Osteocyte (in vitro differentiated cells): ENCODE measurements around the gene GSTA1. TPM values are rescaled to one million over a fixed set of nuclear protein-coding genes. Genes with fewer than 3 reads are reported as not detected.
"Not testable (repeated sequence)": the region's sequence is repeated elsewhere in the genome, so short reads cannot be mapped to it uniquely, and the experiment has no call there.

Experiments
- DNase-seq: peaks from one replicate; pipeline ENCODE4 v3.0.0; 2021; ENCODE audit warnings: mixed read lengths; ENCODE audit not compliant: unreplicated experiment; ENCODE audit errors: extremely low spot score
- H3K27ac Mint-ChIP-seq: one replicate; pipeline ENCODE4 v1.8.0; 2021; ENCODE audit warnings: mild to moderate bottlenecking, mixed read lengths; ENCODE audit not compliant: unreplicated experiment
- H3K27me3 Mint-ChIP-seq: one replicate; pipeline ENCODE4 v1.8.0; 2021; ENCODE audit warnings: mixed read lengths; ENCODE audit not compliant: unreplicated experiment
- H3K36me3 Mint-ChIP-seq: one replicate; pipeline ENCODE4 v1.8.0; 2021; ENCODE audit warnings: mixed read lengths; ENCODE audit not compliant: unreplicated experiment
- H3K4me1 Mint-ChIP-seq: one replicate; pipeline ENCODE4 v1.8.0; 2021; ENCODE audit warnings: mixed read lengths; ENCODE audit not compliant: unreplicated experiment
- H3K4me3 Mint-ChIP-seq: one replicate; pipeline ENCODE4 v1.8.0; 2021; ENCODE audit warnings: mild to moderate bottlenecking, moderate library complexity, mixed read lengths; ENCODE audit not compliant: unreplicated experiment
- H3K9me3 Mint-ChIP-seq: one replicate; pipeline ENCODE4 v1.8.0; 2021; ENCODE audit warnings: mixed read lengths; ENCODE audit not compliant: unreplicated experiment
- total RNA-seq: library from RNA; stranded (reverse); gene quantifications from 2 replicates; pipeline ENCODE4 v1.2.1, GENCODE V29; 2021
- TF ChIP-seq, protein P1 (sequence below): fragments of 200-600 bp; sonication (generic); IDR thresholded peaks from 2 replicates; pipeline ENCODE4 v1.5.0; 2021; ENCODE audit warnings: antibody characterized with exemption, mild to moderate bottlenecking, moderate library complexity

GSTA1 gene
- total RNA-seq, 1 donor from 2014 or later = not detected

- no peaks in the 10 kb centered on the region for H3K27me3 Mint-ChIP-seq
- TF ChIP-seq, protein P1, sequence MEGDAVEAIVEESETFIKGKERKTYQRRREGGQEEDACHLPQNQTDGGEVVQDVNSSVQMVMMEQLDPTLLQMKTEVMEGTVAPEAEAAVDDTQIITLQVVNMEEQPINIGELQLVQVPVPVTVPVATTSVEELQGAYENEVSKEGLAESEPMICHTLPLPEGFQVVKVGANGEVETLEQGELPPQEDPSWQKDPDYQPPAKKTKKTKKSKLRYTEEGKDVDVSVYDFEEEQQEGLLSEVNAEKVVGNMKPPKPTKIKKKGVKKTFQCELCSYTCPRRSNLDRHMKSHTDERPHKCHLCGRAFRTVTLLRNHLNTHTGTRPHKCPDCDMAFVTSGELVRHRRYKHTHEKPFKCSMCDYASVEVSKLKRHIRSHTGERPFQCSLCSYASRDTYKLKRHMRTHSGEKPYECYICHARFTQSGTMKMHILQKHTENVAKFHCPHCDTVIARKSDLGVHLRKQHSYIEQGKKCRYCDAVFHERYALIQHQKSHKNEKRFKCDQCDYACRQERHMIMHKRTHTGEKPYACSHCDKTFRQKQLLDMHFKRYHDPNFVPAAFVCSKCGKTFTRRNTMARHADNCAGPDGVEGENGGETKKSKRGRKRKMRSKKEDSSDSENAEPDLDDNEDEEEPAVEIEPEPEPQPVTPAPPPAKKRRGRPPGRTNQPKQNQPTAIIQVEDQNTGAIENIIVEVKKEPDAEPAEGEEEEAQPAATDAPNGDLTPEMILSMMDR = no peak
- no peak overlapping the region for H3K27ac Mint-ChIP-seq
- H3K36me3 Mint-ChIP-seq = no peaks in the 10 kb centered on the region
- H3K4me3 Mint-ChIP-seq = no peak overlapping the region
- H3K4me1 Mint-ChIP-seq = no peaks in the 10 kb centered on the region
- H3K9me3 Mint-ChIP-seq = peaks cover 7% of the 10 kb centered on the region
- DNase-seq = no peak
Observed at GRCh38 chr6:52788478-52788877, 15.1 kb downstream of the GSTA1 start.

GRCh38 chr6:52787917-52788316, 15.7 kb downstream of the GSTA1 start:
- no peak overlapping the region for H3K4me3 Mint-ChIP-seq
- H3K36me3 Mint-ChIP-seq = no peaks in the 10 kb centered on the region
- DNase-seq = no peak
- H3K27me3 Mint-ChIP-seq = no peaks in the 10 kb centered on the region
- peaks cover 7% of the 10 kb centered on the region for H3K9me3 Mint-ChIP-seq
- no peak overlapping the region for H3K27ac Mint-ChIP-seq
- H3K4me1 Mint-ChIP-seq = no peaks in the 10 kb centered on the region
- TF ChIP-seq, protein P1 = no peak

DNA sequence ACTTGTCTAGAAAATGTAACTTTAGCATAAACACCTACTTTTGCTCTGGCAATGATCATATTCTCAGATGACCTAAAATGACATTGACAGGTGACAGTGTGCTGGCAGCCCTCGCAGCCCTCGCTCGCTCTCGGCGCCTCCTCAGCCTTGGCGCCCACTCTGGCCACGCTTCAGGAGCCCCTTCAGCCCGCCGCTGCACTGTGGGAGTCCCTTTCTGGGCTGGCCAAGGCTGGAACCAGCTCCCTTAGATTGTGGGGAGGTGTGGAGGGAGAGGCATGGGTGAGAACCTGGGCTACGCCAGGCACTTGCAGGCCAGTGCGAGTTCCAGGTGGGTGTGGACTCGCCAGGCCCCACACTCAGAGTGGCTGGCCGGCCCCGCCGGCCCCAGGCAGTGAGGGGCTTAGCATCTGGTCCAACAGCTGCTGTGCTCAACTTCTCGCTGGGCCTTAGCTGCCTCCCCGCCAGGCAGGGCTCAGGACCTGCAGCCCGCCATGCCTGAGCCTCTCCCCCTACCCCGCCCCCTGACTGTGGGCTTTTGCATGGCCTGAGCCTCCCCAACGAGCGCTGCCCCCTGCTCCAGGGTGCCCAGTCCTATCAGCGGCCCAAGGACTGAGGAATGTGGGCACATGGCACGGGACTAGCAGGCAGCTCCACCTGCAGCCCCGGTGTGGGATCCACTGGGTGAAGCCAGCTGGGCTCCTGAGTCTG, 17.2 kb downstream of the GSTA1 start:
- Mint-ChIP-seq H3K27me3 (no peaks in the 10 kb centered on the region), H3K27ac (no peak overlapping the region), H3K36me3 (no peaks in the 10 kb centered on the region), H3K4me3 (no peak overlapping the region), H3K9me3 (no peaks in the 10 kb centered on the region), H3K4me1 (no peaks in the 10 kb centered on the region)
- DNase-seq = no peak
- TF ChIP-seq, protein P1 = no peak

GRCh38 chr6:52782696-52783274, 20.8 kb downstream of the GSTA1 start:
- H3K27me3 Mint-ChIP-seq, DNase-seq, H3K4me3 Mint-ChIP-seq, H3K9me3 Mint-ChIP-seq, H3K27ac Mint-ChIP-seq, H3K4me1 Mint-ChIP-seq, H3K36me3 Mint-ChIP-seq: not testable (repeated sequence)

- not testable (repeated sequence) for H3K9me3 Mint-ChIP-seq, H3K27ac Mint-ChIP-seq, H3K4me1 Mint-ChIP-seq, H3K4me3 Mint-ChIP-seq, DNase-seq, H3K27me3 Mint-ChIP-seq, H3K36me3 Mint-ChIP-seq
Observed at GRCh38 chr6:52782209-52782608, 21.4 kb downstream of the GSTA1 start.

DNA sequence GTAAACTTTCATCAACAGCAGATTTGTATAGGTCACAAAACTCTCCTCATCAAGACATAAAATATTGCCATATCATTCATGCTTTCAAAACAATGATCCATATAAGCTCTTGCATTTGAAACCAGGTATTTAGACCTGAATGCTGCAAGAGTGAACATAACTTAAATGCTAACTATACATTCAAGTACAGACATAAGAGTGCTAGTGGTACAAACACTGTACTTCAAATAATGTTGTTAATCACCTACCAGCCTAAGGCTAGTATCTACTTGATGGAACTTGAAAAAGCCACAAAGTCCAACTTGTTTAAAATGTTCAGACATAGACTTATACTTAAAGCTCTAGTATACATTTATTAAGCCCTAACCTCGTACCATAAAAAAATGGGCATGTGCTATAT, 24.4 kb downstream of the GSTA1 start:
- Mint-ChIP-seq H3K9me3 (no peaks in the 10 kb centered on the region), H3K27me3 (peaks cover 16% of the 10 kb centered on the region), H3K4me1 (no peaks in the 10 kb centered on the region), H3K4me3 (no peak overlapping the region), H3K27ac (no peak overlapping the region), H3K36me3 (no peaks in the 10 kb centered on the region)
- DNase-seq = no peak
- TF ChIP-seq, protein P1 = no peak

DNA sequence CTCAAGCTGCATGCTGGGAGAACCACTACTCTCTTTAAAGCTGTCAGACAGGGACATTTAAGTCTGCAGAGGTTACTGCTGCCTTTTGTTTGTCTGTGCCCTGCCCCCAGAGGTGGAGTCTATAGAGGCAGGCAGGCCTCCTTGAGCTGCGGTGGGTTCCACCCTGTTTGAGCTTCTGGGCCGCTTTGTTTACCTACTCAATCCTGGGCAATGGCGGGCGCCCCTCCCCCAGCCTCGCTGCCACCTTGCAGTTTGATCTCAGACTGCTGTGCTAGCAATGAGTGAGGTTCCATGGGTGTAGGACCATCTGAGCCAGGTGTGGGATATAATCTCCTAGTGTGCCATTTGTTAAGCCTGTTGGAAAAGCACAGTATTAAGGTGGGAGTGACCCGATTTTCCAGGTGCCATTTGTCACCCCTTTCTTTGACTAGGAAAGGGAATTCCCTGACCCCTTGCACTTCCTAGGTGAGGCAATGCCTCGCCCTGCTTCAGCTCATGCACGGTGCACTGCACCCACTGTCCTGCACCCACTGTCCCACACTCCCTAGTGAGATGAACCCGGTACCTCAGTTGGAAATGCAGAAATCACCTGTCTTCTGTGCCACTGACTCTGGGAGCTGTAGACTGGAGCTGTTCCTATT, 26.8 kb downstream of the GSTA1 start:
- H3K36me3 Mint-ChIP-seq, DNase-seq, H3K4me3 Mint-ChIP-seq, H3K9me3 Mint-ChIP-seq, H3K4me1 Mint-ChIP-seq, H3K27ac Mint-ChIP-seq: not testable (repeated sequence)
- H3K27me3 Mint-ChIP-seq = peaks cover 21% of the 10 kb centered on the region

DNA sequence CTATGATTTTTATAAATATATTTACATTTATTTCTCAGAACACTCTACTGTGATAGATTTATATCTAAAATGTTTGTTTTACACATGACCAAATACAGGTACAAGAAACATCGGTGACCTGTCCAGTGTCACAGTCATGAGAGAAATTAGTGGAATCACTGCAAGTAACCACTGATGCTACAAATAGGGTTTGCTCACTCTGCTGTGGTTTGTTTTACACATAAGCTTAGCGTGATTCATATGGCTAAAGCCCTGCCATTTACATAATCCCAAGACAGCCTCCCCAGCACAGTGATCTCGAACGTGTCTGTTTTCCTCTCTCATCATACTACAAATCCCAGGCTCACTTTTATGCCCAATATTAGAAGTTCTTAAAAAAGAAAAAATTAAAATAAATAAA, 34.2 kb downstream of the GSTA1 start:
- H3K36me3 Mint-ChIP-seq, H3K4me1 Mint-ChIP-seq, DNase-seq, H3K4me3 Mint-ChIP-seq, H3K9me3 Mint-ChIP-seq, H3K27ac Mint-ChIP-seq, H3K27me3 Mint-ChIP-seq: not testable (repeated sequence)
